ENCODE data around the gene LRBA. TPM values are rescaled to one million over a fixed set of nuclear protein-coding genes. Genes with fewer than 3 reads are reported as not detected.

LRBA gene
- total and polyA plus RNA-seq, 2 of the 4 experiments (the other 2 are of a cell fraction): 10.2 to 51.6 TPM

DNA sequence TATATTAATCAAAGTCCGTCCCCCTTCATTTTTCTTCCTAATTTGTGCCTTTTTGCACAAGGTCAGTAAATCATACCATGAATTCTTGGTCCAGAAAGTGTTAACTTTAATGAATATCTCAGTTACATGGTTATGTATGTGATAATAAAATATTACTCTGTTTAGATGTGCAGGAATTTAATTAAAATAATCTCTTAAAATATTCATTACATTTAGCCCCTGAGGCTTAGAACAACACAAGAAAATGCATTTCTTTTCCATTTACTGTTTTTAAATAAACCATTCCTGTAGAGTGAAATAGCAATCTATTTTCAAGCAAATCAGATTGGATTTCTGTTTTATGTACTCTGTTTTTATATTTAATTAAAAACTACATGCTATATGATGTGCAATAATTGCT is 415.5 kb downstream of the LRBA start:
- DNase-seq (no peak), ATAC-seq (ENCODE audit: low read depth) (no peak)
- no peak overlapping the region for H2BK120ac ChIP-seq (ENCODE audit: low read depth, low read length)
- no peak overlapping the region for H3K4me3 ChIP-seq (ENCODE audit: insufficient read depth, low read depth, low read length)
- H2AFZ ChIP-seq (replicated peaks; ENCODE audit: low read length, poor library complexity): no peak overlapping the region
- H3K14ac ChIP-seq (replicated peaks; ENCODE audit: low read depth, low read length): no peak overlapping the region
- no peaks in the 10 kb centered on the region for H3K9me1 ChIP-seq (ENCODE audit: insufficient read depth, low read length)
- H2AK9ac ChIP-seq (replicated peaks; ENCODE audit: low read depth, low read length, poor library complexity): no peak overlapping the region
- H3K27me3 ChIP-seq (ENCODE audit: control insufficient read depth, insufficient read depth, low read length): no peaks in the 10 kb centered on the region
- H3K4me2 ChIP-seq (ENCODE audit: low read depth, low read length): no peak overlapping the region
- H3K27ac ChIP-seq (ENCODE audit: insufficient read depth, low read length): no peak overlapping the region
- no peak overlapping the region for H2BK20ac ChIP-seq (ENCODE audit: low read depth, low read length)
- H2BK15ac ChIP-seq (ENCODE audit: low read depth, low read length): no peak overlapping the region
- no peak overlapping the region for H2AK5ac ChIP-seq (ENCODE audit: low read depth, low read length)
- BruUV-seq (replicated peaks): no TSS peak
- H4K8ac ChIP-seq (ENCODE audit: low read depth in 2 of 2, low read length in 2 of 2): no peak overlapping the region
- intact Hi-C loops (cut with micrococcal nuclease) (no loop called here), dilution Hi-C loops (cut with HindIII; ENCODE audit: low sequenced_read_pairs, unreplicated experiment) (no loop called here), in situ Hi-C loops (cut with MboI; ENCODE audit: low sequenced_read_pairs) (no loop called here)
- no peaks in the 10 kb centered on the region for H4K20me1 ChIP-seq (ENCODE audit: insufficient read depth, low read length)
- H3K9me3 ChIP-seq (ENCODE audit: control insufficient read depth, insufficient read depth, low read length): no peaks in the 10 kb centered on the region
- H3K18ac ChIP-seq (ENCODE audit: low read depth, low read length): no peak overlapping the region
- H3K4me1 ChIP-seq (ENCODE audit: control insufficient read depth, insufficient read depth, low read length): no peaks in the 10 kb centered on the region
- H3K4ac ChIP-seq (ENCODE audit: low read depth, low read length): no peak overlapping the region
- no peak overlapping the region for H4K91ac ChIP-seq (ENCODE audit: insufficient read depth, low read depth, low read length)
- no peak overlapping the region for H4K5ac ChIP-seq (ENCODE audit: low read depth, low read length)
- H3K79me1 ChIP-seq (ENCODE audit: low read depth in 1 of 2, low read length in 2 of 2): no peaks in the 10 kb centered on the region
- no peak overlapping the region for H2BK5ac ChIP-seq (ENCODE audit: low read depth, low read length, poor library complexity, severe bottlenecking)
- no CpG with 5 or more reads among the region's 1 CpG for WGBS, 2 experiments (ENCODE audit: extremely low coverage in 2 of 2, insufficient read length in 1 of 2)
- H3K56ac ChIP-seq (ENCODE audit: extremely low read depth, insufficient read depth, low read length): no peak overlapping the region
- ChIA-PET POLR2A (ENCODE audit: unreplicated experiment) (no interaction called here), CTCF (interaction anchor here (1.0 kb wide), 1 partner anchor 21 kb away, joined by 4 read pairs; no protein-coding TSS in a partner anchor)
- no peak overlapping the region for H3K23ac ChIP-seq (ENCODE audit: low read depth, low read length)
- TF ChIP-seq, protein P1, sequence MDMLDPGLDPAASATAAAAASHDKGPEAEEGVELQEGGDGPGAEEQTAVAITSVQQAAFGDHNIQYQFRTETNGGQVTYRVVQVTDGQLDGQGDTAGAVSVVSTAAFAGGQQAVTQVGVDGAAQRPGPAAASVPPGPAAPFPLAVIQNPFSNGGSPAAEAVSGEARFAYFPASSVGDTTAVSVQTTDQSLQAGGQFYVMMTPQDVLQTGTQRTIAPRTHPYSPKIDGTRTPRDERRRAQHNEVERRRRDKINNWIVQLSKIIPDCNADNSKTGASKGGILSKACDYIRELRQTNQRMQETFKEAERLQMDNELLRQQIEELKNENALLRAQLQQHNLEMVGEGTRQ (IDR thresholded peaks at IDR 0.05; ENCODE audit: low read depth, low read length): no peak
- TF ChIP-seq BHLHE40 (IDR thresholded peaks at IDR 0.05; ENCODE audit: low read depth, low read length) (no peak), CHD1 (IDR thresholded peaks at IDR 0.05; ENCODE audit: low read depth, low read length) (no peak), MAZ (IDR thresholded peaks at IDR 0.05; ENCODE audit: borderline replicate concordance, low read depth, low read length) (no peak), MAFK (IDR thresholded peaks at IDR 0.05; ENCODE audit: low read depth, low read length) (no peak), MXI1 (IDR thresholded peaks at IDR 0.05; ENCODE audit: borderline replicate concordance, low read depth, low read length) (no peak), NFE2L2 (IDR thresholded peaks at IDR 0.05; ENCODE audit: low read depth, low read length) (no peak), CEBPB (IDR thresholded peaks at IDR 0.05; ENCODE audit: low read depth, low read length) (no peak), RAD21 (IDR thresholded peaks at IDR 0.05; ENCODE audit: low read length) (no peak), POLR2A (IDR thresholded peaks at IDR 0.05; ENCODE audit: low read depth, low read length) (no peak)
- H3K36me3 ChIP-seq (ENCODE audit: control insufficient read depth, insufficient read depth, low read length): no peaks in the 10 kb centered on the region
- H3K9ac ChIP-seq (ENCODE audit: low read depth, low read length): no peak overlapping the region
